Neutrophil (primary cell): ENCODE measurements around the gene ACTR6.

Experiments
- H3K27ac ChIP-seq: fragments of 200-600 bp; sonication (generic); 2 replicates; pipeline ENCODE4 v1.5.1; 2016; ENCODE audit warnings: mild to moderate bottlenecking, moderate library complexity
- H3K27me3 ChIP-seq: fragments of 200-600 bp; sonication (generic); 2 replicates; pipeline ENCODE4 v1.6.0; 2016; ENCODE audit warnings: mild to moderate bottlenecking
- H3K36me3 ChIP-seq: fragments of 200-600 bp; sonication (generic); 2 replicates; pipeline ENCODE4 v1.5.1; 2017
- H3K4me1 ChIP-seq, 2 experiments: fragments of 200-600 bp in 1 of 2; sonication (generic) in 1 of 2; 1 replicate in 1 of 2; 2 replicates in 1 of 2; pipeline versions ENCODE4 v1.5.1 to v1.6.1; 2013 to 2016; ENCODE audit warnings: low read depth in 1 of 2, low read length in 1 of 2, mild to moderate bottlenecking in 1 of 2, moderate library complexity in 1 of 2; ENCODE audit not compliant: control insufficient read depth in 1 of 2, insufficient read depth in 1 of 2
- H3K4me3 ChIP-seq, 2 experiments: fragments of 200-600 bp in 1 of 2; sonication (generic) in 1 of 2; 1 replicate in 1 of 2; 2 replicates in 1 of 2; pipeline ENCODE4 v1.5.1; 2013 to 2016; ENCODE audit warnings: low read depth in 1 of 2, low read length in 1 of 2, mild to moderate bottlenecking in 1 of 2, moderate library complexity in 1 of 2
- H3K9me3 ChIP-seq: fragments of 200-600 bp; sonication (generic); 2 replicates; pipeline ENCODE4 v1.5.1; 2016
- TF ChIP-seq, protein P1 (sequence below): fragments of 200-600 bp; sonication (generic); IDR thresholded peaks from 2 replicates; pipeline ENCODE4 v1.5.1; 2016; ENCODE audit warnings: antibody characterized with exemption

Gene ACTR6

DNA sequence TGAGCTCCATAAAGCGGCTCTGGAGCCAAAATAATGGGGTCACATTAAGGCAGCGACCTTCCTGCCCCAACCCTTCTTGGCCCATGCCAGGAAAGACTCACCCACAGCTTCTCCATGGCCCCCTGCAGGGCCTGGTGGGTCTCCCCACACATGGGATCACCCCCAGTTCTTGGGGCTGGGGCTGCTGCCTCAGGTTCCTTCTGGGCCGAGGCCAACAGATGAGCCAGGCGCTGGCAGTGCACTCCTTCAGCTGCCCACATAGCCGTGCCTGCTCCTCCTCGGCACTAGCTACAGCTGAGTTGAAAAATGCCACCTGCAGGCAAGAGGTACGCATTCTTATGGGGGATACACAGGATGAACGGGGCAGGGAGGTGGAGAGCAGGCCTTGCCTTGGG lies 43.2 kb upstream of the ACTR6 start:
- H3K4me1 ChIP-seq = peaks cover 0 to 3% of the 10 kb centered on the region in 2 experiments
- peaks cover 3% of the 10 kb centered on the region for H3K36me3 ChIP-seq
- no peaks in the 10 kb centered on the region for H3K9me3 ChIP-seq
- no peak overlapping the region for H3K27ac ChIP-seq
- TF ChIP-seq, protein P1, sequence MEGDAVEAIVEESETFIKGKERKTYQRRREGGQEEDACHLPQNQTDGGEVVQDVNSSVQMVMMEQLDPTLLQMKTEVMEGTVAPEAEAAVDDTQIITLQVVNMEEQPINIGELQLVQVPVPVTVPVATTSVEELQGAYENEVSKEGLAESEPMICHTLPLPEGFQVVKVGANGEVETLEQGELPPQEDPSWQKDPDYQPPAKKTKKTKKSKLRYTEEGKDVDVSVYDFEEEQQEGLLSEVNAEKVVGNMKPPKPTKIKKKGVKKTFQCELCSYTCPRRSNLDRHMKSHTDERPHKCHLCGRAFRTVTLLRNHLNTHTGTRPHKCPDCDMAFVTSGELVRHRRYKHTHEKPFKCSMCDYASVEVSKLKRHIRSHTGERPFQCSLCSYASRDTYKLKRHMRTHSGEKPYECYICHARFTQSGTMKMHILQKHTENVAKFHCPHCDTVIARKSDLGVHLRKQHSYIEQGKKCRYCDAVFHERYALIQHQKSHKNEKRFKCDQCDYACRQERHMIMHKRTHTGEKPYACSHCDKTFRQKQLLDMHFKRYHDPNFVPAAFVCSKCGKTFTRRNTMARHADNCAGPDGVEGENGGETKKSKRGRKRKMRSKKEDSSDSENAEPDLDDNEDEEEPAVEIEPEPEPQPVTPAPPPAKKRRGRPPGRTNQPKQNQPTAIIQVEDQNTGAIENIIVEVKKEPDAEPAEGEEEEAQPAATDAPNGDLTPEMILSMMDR = no peak
- no peak overlapping the region for H3K4me3 ChIP-seq
- no peaks in the 10 kb centered on the region for H3K27me3 ChIP-seq

DNA sequence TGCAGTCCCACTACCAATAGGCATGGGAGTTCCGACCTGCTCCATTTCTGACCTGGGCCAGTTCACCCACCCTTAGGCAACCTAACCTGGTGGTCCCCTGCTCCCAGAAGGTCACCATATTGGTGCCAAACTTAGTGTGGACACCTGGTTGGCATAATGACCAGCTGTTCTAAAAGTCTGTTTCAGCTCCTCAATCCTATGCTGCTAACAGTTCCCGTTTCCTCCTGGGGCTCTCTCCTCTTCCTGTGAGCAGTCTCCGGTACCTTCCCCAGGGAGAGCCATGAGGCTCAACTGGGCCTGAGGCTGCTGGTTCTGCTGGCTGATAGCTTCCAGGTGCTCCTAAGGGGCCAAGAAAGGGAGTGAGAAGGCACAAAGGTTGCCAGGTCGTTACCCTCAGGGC lies 42.1 kb upstream of the ACTR6 start:
- Histone ChIP-seq H3K36me3 (peaks cover 3% of the 10 kb centered on the region), H3K4me3 (no peak overlapping the region), H3K27me3 (peaks cover 3% of the 10 kb centered on the region), H3K4me1 (peaks cover 1 to 4% of the 10 kb centered on the region in 2 experiments), H3K27ac (no peak overlapping the region), H3K9me3 (no peaks in the 10 kb centered on the region)
- TF ChIP-seq, protein P1 = no peak

DNA sequence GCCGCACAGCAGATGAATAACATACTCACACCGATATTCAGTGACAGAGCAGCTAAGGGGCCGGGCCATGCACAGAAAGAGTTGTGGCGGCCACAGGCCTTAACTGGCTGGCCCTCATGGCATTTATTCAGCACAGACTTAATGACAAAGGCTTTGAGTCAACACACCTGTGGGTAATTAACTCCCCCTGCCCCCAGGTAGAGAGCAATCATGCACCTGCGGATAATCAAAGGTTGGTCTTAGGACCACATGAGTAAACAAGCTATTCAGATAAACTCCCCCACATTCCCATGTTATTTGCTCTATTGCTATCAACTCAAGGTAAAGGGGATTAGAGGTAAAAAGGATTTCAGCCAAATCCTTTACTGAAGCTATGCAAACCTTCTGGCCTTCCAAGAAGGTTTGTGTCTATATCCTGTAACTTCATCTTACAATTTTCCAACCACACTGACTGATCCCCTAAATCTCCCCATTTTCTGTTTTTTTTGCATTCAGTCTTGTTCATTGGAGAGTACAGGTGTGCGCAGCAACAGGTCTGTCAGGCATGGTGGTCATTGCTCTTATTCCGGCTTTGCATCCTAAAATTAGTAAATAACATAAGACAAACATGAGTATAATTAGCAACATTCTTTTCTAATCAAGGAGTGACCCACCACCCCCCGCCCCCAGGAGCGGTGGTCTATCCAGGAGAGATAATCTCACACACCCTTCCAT lies 41.1 kb upstream of the ACTR6 start:
- TF ChIP-seq, protein P1 = no peak
- Histone ChIP-seq H3K36me3 (peaks cover 3% of the 10 kb centered on the region), H3K27me3 (peaks cover 7% of the 10 kb centered on the region), H3K27ac (no peak overlapping the region), H3K4me1 (peaks cover 3 to 10% of the 10 kb centered on the region in 2 experiments), H3K9me3 (no peaks in the 10 kb centered on the region), H3K4me3 (no peak overlapping the region)

GRCh38 chr12:100163416-100164152 lies 37.0 kb upstream of the ACTR6 start:
- Histone ChIP-seq H3K36me3 (peaks cover 3% of the 10 kb centered on the region), H3K9me3 (no peaks in the 10 kb centered on the region), H3K27me3 (peaks cover 7% of the 10 kb centered on the region), H3K27ac (no peak overlapping the region), H3K4me3 (peak overlapping the region in 1 of 2 experiments; percentile 3), H3K4me1 (peaks cover 3 to 8% of the 10 kb centered on the region in 2 experiments)
- TF ChIP-seq, protein P1 = no peak

- peaks cover 3 to 8% of the 10 kb centered on the region in 2 experiments for H3K4me1 ChIP-seq
- H3K36me3 ChIP-seq = peaks cover 3% of the 10 kb centered on the region
- H3K27ac ChIP-seq = no peak overlapping the region
- TF ChIP-seq, protein P1 = no peak
- no peaks in the 10 kb centered on the region for H3K9me3 ChIP-seq
- peaks cover 7% of the 10 kb centered on the region for H3K27me3 ChIP-seq
- H3K4me3 ChIP-seq = peak overlapping the region in 1 of 2 experiments; percentile 3
Measured at GRCh38 chr12:100164153-100164704, 36.4 kb upstream of the ACTR6 start.
